ENCODE data around the gene IL11.

DNA sequence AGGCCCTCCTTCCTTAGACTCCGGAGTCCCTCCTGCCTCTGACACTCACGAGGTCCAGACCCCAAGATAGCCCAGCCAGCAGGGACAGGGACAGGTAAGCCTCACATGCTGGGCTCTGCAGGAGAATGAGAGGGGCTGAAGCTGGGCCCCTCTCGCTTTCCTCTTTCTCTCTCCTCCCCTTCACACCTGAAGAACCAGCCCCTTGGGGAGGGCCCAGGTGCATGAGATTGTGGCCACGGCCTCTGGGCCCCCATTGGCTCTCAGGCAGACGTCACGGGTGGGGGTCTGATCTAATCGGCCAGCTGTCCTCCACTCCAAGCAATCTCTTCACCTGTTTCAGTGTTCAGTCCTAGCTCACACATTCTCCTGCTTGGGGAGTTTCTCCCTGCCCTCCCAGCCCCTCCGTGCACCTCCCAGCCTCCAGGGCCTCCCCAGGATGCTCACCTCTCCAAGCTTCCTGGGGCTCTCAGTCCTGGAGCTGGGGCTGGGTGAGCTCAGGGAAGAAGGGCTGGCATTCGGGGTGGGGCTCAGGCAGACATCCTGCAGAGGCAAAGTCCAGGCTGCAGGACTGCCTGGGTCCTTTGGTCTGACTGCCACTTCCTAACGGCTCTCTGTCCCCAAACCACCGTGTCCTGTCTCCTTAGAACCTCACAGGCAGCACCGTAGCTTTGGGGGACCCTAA is 47.9 kb downstream of the IL11 start:
- TF ChIP-seq EZH2 (IDR thresholded peaks at IDR 0.05; ENCODE audit: borderline replicate concordance) (no peak), EZH2phosphoT487 (IDR thresholded peaks at IDR 0.05; ENCODE audit: low read depth, severe bottlenecking, unreplicated experiment) (no peak)
- TF ChIP-seq, protein P1, sequence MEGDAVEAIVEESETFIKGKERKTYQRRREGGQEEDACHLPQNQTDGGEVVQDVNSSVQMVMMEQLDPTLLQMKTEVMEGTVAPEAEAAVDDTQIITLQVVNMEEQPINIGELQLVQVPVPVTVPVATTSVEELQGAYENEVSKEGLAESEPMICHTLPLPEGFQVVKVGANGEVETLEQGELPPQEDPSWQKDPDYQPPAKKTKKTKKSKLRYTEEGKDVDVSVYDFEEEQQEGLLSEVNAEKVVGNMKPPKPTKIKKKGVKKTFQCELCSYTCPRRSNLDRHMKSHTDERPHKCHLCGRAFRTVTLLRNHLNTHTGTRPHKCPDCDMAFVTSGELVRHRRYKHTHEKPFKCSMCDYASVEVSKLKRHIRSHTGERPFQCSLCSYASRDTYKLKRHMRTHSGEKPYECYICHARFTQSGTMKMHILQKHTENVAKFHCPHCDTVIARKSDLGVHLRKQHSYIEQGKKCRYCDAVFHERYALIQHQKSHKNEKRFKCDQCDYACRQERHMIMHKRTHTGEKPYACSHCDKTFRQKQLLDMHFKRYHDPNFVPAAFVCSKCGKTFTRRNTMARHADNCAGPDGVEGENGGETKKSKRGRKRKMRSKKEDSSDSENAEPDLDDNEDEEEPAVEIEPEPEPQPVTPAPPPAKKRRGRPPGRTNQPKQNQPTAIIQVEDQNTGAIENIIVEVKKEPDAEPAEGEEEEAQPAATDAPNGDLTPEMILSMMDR (IDR thresholded peaks at IDR 0.05; ENCODE audit: poor library complexity): no peak

Data from hepatocyte (in vitro differentiated cells).